Stimulated activated CD4-positive, alpha-beta T cell treated with anti-CD3 and anti-CD28 coated beads, Interleukin-15, amount 100 ng/mL, for 1 hour (primary cell): Measurements from ENCODE around the gene A4GNT.

Experiments
- DNase-seq, 2 donors: peaks; one replicate each; pipeline ENCODE4 v3.0.0-alpha.2; 2020; ENCODE audit warnings: low read depth in 1 of 2, low spot score in 1 of 2

The A4GNT gene

GRCh38 chr3:138079901-138080300, 52.3 kb downstream of the A4GNT start:
- no peak for DNase-seq

- DNase-seq: no peak
These were observed 53.3 kb downstream of the A4GNT start for GRCh38 chr3:138078901-138079344.

- DNase-seq: no peak
These were observed 54.1 kb downstream of the A4GNT start for GRCh38 chr3:138078096-138078495.
